ENCODE measurements around the gene GAS7. TPM values are rescaled to one million over a fixed set of nuclear protein-coding genes. Genes with fewer than 3 reads are reported as not detected.
"Not testable (repeated sequence)": the region's sequence is repeated elsewhere in the genome, so short reads cannot be mapped to it uniquely, and the experiment has no call there.

The GAS7 gene
- total RNA-seq, 1 donor from 2014 or later: 0.26 TPM

GRCh38 chr17:10033449-10033848 lies 165.0 kb downstream of the GAS7 start:
- no peaks in the 10 kb centered on the region for H3K27me3 Mint-ChIP-seq
- no peaks in the 10 kb centered on the region for H3K9me3 Mint-ChIP-seq
- H3K36me3 Mint-ChIP-seq (ENCODE audit: low read depth): no peaks in the 10 kb centered on the region
- intact Hi-C loops (cut with micrococcal nuclease): no loop called here
- H3K4me3 Mint-ChIP-seq: no peak overlapping the region
- no peak overlapping the region for H3K27ac Mint-ChIP-seq
- H3K4me1 Mint-ChIP-seq: no peaks in the 10 kb centered on the region
- DNase-seq: no peak

- H3K4me1 Mint-ChIP-seq: no peaks in the 10 kb centered on the region
- DNase-seq: no peak
- H3K9me3 Mint-ChIP-seq: no peaks in the 10 kb centered on the region
- no peaks in the 10 kb centered on the region for H3K36me3 Mint-ChIP-seq (ENCODE audit: low read depth)
- intact Hi-C loops (cut with micrococcal nuclease): no loop called here
- H3K27me3 Mint-ChIP-seq: no peaks in the 10 kb centered on the region
- H3K27ac Mint-ChIP-seq: no peak overlapping the region
- no peak overlapping the region for H3K4me3 Mint-ChIP-seq
These were observed 166.1 kb downstream of the GAS7 start for GRCh38 chr17:10032118-10032852.

- intact Hi-C loops (cut with micrococcal nuclease): no loop called here
- Mint-ChIP-seq H3K27me3 (no peaks in the 10 kb centered on the region), H3K4me3 (no peak overlapping the region), H3K9me3 (no peaks in the 10 kb centered on the region), H3K27ac (no peak overlapping the region), H3K4me1 (no peaks in the 10 kb centered on the region), H3K36me3 (ENCODE audit: low read depth) (no peaks in the 10 kb centered on the region)
- DNase-seq: no peak
These were observed 166.8 kb downstream of the GAS7 start for GRCh38 chr17:10031606-10032005.

GRCh38 chr17:10031127-10031526 lies 167.3 kb downstream of the GAS7 start:
- H3K9me3 Mint-ChIP-seq: no peaks in the 10 kb centered on the region
- no peak overlapping the region for H3K4me3 Mint-ChIP-seq
- H3K27ac Mint-ChIP-seq: no peak overlapping the region
- no peak for DNase-seq
- intact Hi-C loops (cut with micrococcal nuclease): no loop called here
- H3K4me1 Mint-ChIP-seq: no peaks in the 10 kb centered on the region
- no peaks in the 10 kb centered on the region for H3K36me3 Mint-ChIP-seq (ENCODE audit: low read depth)
- no peaks in the 10 kb centered on the region for H3K27me3 Mint-ChIP-seq

GRCh38 chr17:10029129-10029528 lies 169.3 kb downstream of the GAS7 start:
- intact Hi-C loops (cut with micrococcal nuclease): no loop called here
- Mint-ChIP-seq H3K9me3 (no peaks in the 10 kb centered on the region), H3K36me3 (ENCODE audit: low read depth) (no peaks in the 10 kb centered on the region), H3K4me1 (no peaks in the 10 kb centered on the region), H3K27ac (no peak overlapping the region), H3K27me3 (no peaks in the 10 kb centered on the region), H3K4me3 (no peak overlapping the region)
- no peak for DNase-seq

- Mint-ChIP-seq H3K9me3 (no peaks in the 10 kb centered on the region), H3K36me3 (ENCODE audit: low read depth) (no peaks in the 10 kb centered on the region)
These were observed 172.2 kb downstream of the GAS7 start for GRCh38 chr17:10025976-10026901.

GRCh38 chr17:10025224-10025623 lies 173.2 kb downstream of the GAS7 start:
- Mint-ChIP-seq H3K9me3 (no peaks in the 10 kb centered on the region), H3K27me3 (no peaks in the 10 kb centered on the region), H3K27ac (no peak overlapping the region), H3K4me1 (no peaks in the 10 kb centered on the region), H3K4me3 (no peak overlapping the region), H3K36me3 (ENCODE audit: low read depth) (no peaks in the 10 kb centered on the region)
- intact Hi-C loops (cut with micrococcal nuclease): no loop called here
- DNase-seq: no peak

More at GRCh38 chr17:10025976-10026901, 172.2 kb downstream of the GAS7 start:
- Mint-ChIP-seq H3K4me1 (no peaks in the 10 kb centered on the region), H3K4me3 (no peak overlapping the region), H3K27me3 (no peaks in the 10 kb centered on the region), H3K27ac (no peak overlapping the region)
- intact Hi-C loops (cut with micrococcal nuclease): no loop called here
- DNase-seq: no peak

GRCh38 chr17:10022416-10022815 lies 176.0 kb downstream of the GAS7 start:
- intact Hi-C loops (cut with micrococcal nuclease): no loop called here
- no peak for DNase-seq
- H3K27ac Mint-ChIP-seq: no peak overlapping the region
- no peaks in the 10 kb centered on the region for H3K36me3 Mint-ChIP-seq (ENCODE audit: low read depth)
- no peaks in the 10 kb centered on the region for H3K9me3 Mint-ChIP-seq
- no peaks in the 10 kb centered on the region for H3K4me1 Mint-ChIP-seq
- no peaks in the 10 kb centered on the region for H3K27me3 Mint-ChIP-seq
- no peak overlapping the region for H3K4me3 Mint-ChIP-seq

GRCh38 chr17:10021272-10021984 lies 177.0 kb downstream of the GAS7 start:
- Mint-ChIP-seq H3K9me3 (no peaks in the 10 kb centered on the region), H3K36me3 (ENCODE audit: low read depth) (no peaks in the 10 kb centered on the region), H3K4me3 (no peak overlapping the region), H3K27ac (no peak overlapping the region), H3K4me1 (no peaks in the 10 kb centered on the region), H3K27me3 (no peaks in the 10 kb centered on the region)
- DNase-seq: no peak
- intact Hi-C loops (cut with micrococcal nuclease): no loop called here

- H3K4me3 Mint-ChIP-seq: no peak overlapping the region
- no peaks in the 10 kb centered on the region for H3K4me1 Mint-ChIP-seq
- H3K27ac Mint-ChIP-seq: no peak overlapping the region
- DNase-seq: no peak
- H3K9me3 Mint-ChIP-seq: no peaks in the 10 kb centered on the region
- intact Hi-C loops (cut with micrococcal nuclease): no loop called here
- H3K27me3 Mint-ChIP-seq: no peaks in the 10 kb centered on the region
- no peaks in the 10 kb centered on the region for H3K36me3 Mint-ChIP-seq (ENCODE audit: low read depth)
These were observed 178.4 kb downstream of the GAS7 start for GRCh38 chr17:10019941-10020451.

- no peaks in the 10 kb centered on the region for H3K4me1 Mint-ChIP-seq
- H3K4me3 Mint-ChIP-seq: no peak overlapping the region
- no peak overlapping the region for H3K27ac Mint-ChIP-seq
- no peak for DNase-seq
- no peaks in the 10 kb centered on the region for H3K36me3 Mint-ChIP-seq (ENCODE audit: low read depth)
- no peaks in the 10 kb centered on the region for H3K27me3 Mint-ChIP-seq
- H3K9me3 Mint-ChIP-seq: no peaks in the 10 kb centered on the region
- intact Hi-C loops (cut with micrococcal nuclease): no loop called here
These were observed 179.9 kb downstream of the GAS7 start for GRCh38 chr17:10018461-10018891.

GRCh38 chr17:10016958-10017570 lies 181.3 kb downstream of the GAS7 start:
- intact Hi-C loops (cut with micrococcal nuclease); H3K27ac Mint-ChIP-seq; H3K4me1 Mint-ChIP-seq; H3K27me3 Mint-ChIP-seq; H3K9me3 Mint-ChIP-seq; H3K36me3 Mint-ChIP-seq (ENCODE audit: low read depth); DNase-seq; H3K4me3 Mint-ChIP-seq: not testable (repeated sequence)

- no peak for DNase-seq
- H3K27ac Mint-ChIP-seq: no peak overlapping the region
- intact Hi-C loops (cut with micrococcal nuclease): no loop called here
- no peaks in the 10 kb centered on the region for H3K36me3 Mint-ChIP-seq (ENCODE audit: low read depth)
- no peak overlapping the region for H3K4me3 Mint-ChIP-seq
- H3K9me3 Mint-ChIP-seq: no peaks in the 10 kb centered on the region
- no peaks in the 10 kb centered on the region for H3K27me3 Mint-ChIP-seq
- no peaks in the 10 kb centered on the region for H3K4me1 Mint-ChIP-seq
These were observed 184.9 kb downstream of the GAS7 start for GRCh38 chr17:10013365-10014112.
